CD4-positive, CD25-positive, alpha-beta regulatory T cell (primary cell): ENCODE data around the gene ADAP1. TPM values are rescaled to one million over a fixed set of nuclear protein-coding genes. Genes with fewer than 3 reads are reported as not detected.
"Not testable (repeated sequence)": the region's sequence is repeated elsewhere in the genome, so short reads cannot be mapped to it uniquely, and the experiment has no call there.

Experiments used
- ATAC-seq, 2 donors: fragments of 150-1000 bp; cut with Tn5 transposase; one replicate each; pipeline ENCODE4 v1.10.0; 2021; ENCODE audit warnings: low read depth in 2 of 2, moderate number of reproducible peaks in 2 of 2, moderate library complexity in 1 of 2
- DNase-seq, 3 donors: peaks; one replicate each; pipeline versions ENCODE4 v3.0.0 to v3.0.0-alpha.2; 2012 to 2022; ENCODE audit warnings: mixed read lengths in 1 of 3
- H3K27ac ChIP-seq: one replicate; pipeline ENCODE4 v1.7.0; 2013; ENCODE audit warnings: mild to moderate bottlenecking, low read length; ENCODE audit not compliant: insufficient read depth, poor library complexity, severe bottlenecking
- H3K27me3 ChIP-seq: one replicate; pipeline ENCODE4 v1.7.0; 2013; ENCODE audit warnings: low read length; ENCODE audit not compliant: control insufficient read depth, insufficient read depth
- H3K36me3 ChIP-seq: one replicate; pipeline ENCODE4 v1.7.0; 2013; ENCODE audit warnings: mild to moderate bottlenecking, low read length, moderate library complexity; ENCODE audit not compliant: control insufficient read depth, insufficient read depth
- H3K4me1 ChIP-seq: 2 replicates; pipeline ENCODE4 v1.7.0; 2013; ENCODE audit warnings: mild to moderate bottlenecking, low read length; ENCODE audit not compliant: insufficient read depth, control insufficient read depth, poor library complexity, severe bottlenecking
- H3K4me3 ChIP-seq: one replicate; pipeline ENCODE4 v1.7.0; 2013; ENCODE audit warnings: low read depth, mild to moderate bottlenecking, low read length, moderate library complexity
- H3K9me3 ChIP-seq, 2 experiments: 1 replicate in 1 of 2; 2 replicates in 1 of 2; pipeline ENCODE4 v1.7.0; 2013; ENCODE audit warnings: low read length in 2 of 2, mild to moderate bottlenecking in 1 of 2, moderate library complexity in 1 of 2; ENCODE audit not compliant: control insufficient read depth in 2 of 2
- H3K27ac Mint-ChIP-seq, 3 donors: one replicate each; pipeline ENCODE4 v1.8.0; 2020 to 2022; ENCODE audit warnings: mild to moderate bottlenecking in 3 of 3, mixed read lengths in 3 of 3, moderate library complexity in 2 of 3
- H3K27me3 Mint-ChIP-seq: one replicate; pipeline ENCODE4 v1.8.0; 2022; ENCODE audit warnings: mild to moderate bottlenecking, mixed read lengths
- H3K36me3 Mint-ChIP-seq: one replicate; pipeline ENCODE4 v1.8.0; 2020; ENCODE audit warnings: mixed read lengths
- H3K4me1 Mint-ChIP-seq, 4 donors: one replicate each; pipeline ENCODE4 v1.8.0; 2020 to 2022; ENCODE audit warnings: mixed read lengths in 4 of 4, mild to moderate bottlenecking in 1 of 4
- H3K4me3 Mint-ChIP-seq, 4 donors: one replicate each; pipeline ENCODE4 v1.8.0; 2020 to 2022; ENCODE audit warnings: mild to moderate bottlenecking in 4 of 4, mixed read lengths in 4 of 4, moderate library complexity in 3 of 4
- H3K9me3 Mint-ChIP-seq, 7 donors: one replicate each; pipeline ENCODE4 v1.8.0; 2020 to 2022; ENCODE audit warnings: mixed read lengths in 7 of 7, mild to moderate bottlenecking in 3 of 7, moderate library complexity in 2 of 7
- polyA plus RNA-seq, 4 donors: library from polyadenylated mRNA; unstranded; fragments of 300-500 nt; fragmentation: Illumina TruSeq; gene quantifications; one replicate each; pipeline ENCODE4 v1.2.3, GENCODE V29; 2021
- total RNA-seq: library from RNA; stranded (reverse); gene quantifications from one replicate; pipeline ENCODE4 v1.2.3, GENCODE V29; 2022

Gene ADAP1
- total and polyA plus RNA-seq, 5 donors from 2014 or later, result 2.9 to 8.8 (median 5.5) TPM

DNA sequence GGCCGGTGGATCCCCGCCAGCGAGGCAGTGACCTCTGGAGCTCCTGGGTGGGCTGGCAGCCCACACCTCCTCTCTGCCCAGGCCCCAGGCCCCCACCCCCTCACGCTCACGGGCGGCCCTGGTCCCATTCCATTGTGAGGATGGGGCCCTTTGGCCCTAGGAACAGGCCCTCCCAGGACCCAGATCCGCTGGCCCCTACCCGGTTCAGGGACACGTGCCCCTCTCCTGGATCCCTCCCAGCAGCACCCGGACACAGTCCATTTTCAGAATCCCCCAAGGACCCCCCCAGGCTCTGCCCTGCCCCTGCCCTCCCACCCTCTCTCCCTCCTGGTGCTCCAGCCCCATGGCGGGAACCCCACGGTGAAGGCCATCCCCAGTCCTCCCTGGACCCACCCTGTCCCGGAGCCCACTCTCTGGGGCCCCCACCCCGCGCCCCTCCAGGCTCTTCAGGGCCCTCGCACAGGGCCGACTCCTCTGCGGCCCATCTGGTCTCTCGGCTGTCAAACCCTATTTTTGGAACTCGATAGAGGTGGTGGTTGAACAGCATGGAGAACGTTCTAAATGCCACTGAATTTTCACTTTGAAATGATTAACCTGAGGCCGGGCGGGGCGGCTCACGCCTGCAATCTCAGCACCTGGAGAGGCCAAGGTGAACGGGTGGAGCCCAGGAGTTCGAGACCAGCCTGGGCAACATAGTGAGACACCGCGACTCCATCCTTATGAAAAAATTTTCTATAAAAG, 8.1 kb downstream of the ADAP1 start:
- no peak for DNase-seq
- Histone ChIP-seq H3K9me3 (no peaks in the 10 kb centered on the region), H3K27me3 (no peaks in the 10 kb centered on the region)

DNA sequence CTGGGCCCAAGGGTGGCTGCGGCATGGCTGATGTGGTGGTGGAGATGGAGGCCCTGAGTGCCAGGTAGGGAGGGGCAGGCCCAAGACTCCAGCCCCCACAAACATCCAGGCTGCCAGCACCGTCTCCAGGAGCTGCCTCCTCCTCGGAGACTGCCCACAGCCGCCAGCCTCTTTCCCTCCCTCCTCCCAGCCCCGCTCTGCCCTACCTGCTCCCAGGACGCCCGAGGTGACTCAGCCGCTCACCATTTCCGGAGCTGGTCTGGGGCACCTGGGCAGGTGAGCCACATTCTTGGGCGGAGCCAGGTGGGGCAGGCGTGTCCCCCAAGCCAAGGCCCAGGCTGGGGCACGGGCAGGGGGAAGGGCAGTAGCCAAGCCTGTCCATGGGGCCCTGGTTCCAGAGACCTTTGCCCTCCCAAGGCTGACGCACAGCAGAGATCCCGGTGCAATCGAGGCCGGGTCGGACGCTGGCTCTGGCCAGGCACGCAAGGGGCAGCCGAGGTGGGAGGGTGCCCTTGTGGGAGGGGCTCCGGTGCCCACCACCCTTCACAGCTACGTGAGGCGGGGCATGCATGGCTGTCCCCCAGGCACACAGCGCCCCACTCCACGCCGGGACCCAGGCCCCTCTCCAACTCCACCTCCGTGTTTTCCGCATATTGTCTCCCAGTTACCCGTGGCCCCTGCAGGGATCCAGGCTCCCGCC, 8.8 kb downstream of the ADAP1 start:
- Mint-ChIP-seq H3K27ac (no peak overlapping the region), H3K4me3 (no peak overlapping the region), H3K36me3 (no peaks in the 10 kb centered on the region), H3K9me3 (peaks cover 0 to 3% (median under 1%) of the 10 kb centered on the region in 7 donors), H3K27me3 (peaks cover 19% of the 10 kb centered on the region), H3K4me1 (peaks cover 0 to 9% (median 3%) of the 10 kb centered on the region in 4 donors)
- ATAC-seq, result no peak
- Histone ChIP-seq H3K4me3 (no peak overlapping the region), H3K4me1 (no peaks in the 10 kb centered on the region), H3K9me3 (no peaks in the 10 kb centered on the region), H3K36me3 (no peaks in the 10 kb centered on the region), H3K27me3 (peaks cover 2% of the 10 kb centered on the region), H3K27ac (no peak overlapping the region)
- DNase-seq, result no peak

More for the DNA sequence above, 8.1 kb downstream of the ADAP1 start:
- H3K4me1 Mint-ChIP-seq, result peaks cover 0 to 5% (median 0%) of the 10 kb centered on the region in 4 donors
- ATAC-seq, result no peak
- H3K27ac Mint-ChIP-seq, result no peak overlapping the region
- H3K36me3 Mint-ChIP-seq, result no peaks in the 10 kb centered on the region
- H3K9me3 Mint-ChIP-seq, result peaks cover 0 to 3% (median 0%) of the 10 kb centered on the region in 7 donors
- no peak overlapping the region for H3K4me3 Mint-ChIP-seq
- no peaks in the 10 kb centered on the region for H3K4me1 ChIP-seq
- no peaks in the 10 kb centered on the region for H3K36me3 ChIP-seq
- H3K27ac ChIP-seq, result no peak overlapping the region
- no peak overlapping the region for H3K4me3 ChIP-seq
- H3K27me3 Mint-ChIP-seq, result peaks cover 14% of the 10 kb centered on the region

DNA sequence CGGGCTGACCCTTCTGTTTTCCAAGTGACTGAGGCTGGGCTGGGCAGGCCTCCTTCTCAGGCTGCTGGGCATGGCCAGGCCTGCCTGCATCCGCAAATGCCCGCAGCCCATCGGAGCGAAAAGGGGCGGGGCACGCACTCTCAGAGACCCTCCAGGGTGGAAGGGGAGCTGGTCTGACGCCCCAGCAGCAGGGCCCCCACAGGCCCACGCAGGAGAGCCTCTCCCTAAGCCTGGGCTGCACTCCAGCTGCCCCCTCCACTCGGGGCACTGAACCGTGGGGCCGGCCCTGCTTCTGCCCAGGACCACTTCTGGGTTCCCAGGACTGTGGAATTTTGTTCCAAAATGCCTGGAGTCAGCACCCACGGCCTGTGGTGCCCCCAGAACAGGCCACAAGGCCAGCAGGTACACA, 9.3 kb downstream of the ADAP1 start:
- Histone ChIP-seq H3K4me3 (no peak overlapping the region), H3K27me3 (peaks cover 2% of the 10 kb centered on the region), H3K4me1 (no peaks in the 10 kb centered on the region), H3K27ac (no peak overlapping the region), H3K36me3 (no peaks in the 10 kb centered on the region), H3K9me3 (peaks cover 0 to 2% of the 10 kb centered on the region in 2 experiments)
- peaks cover 0 to 4% (median 1%) of the 10 kb centered on the region in 7 donors for H3K9me3 Mint-ChIP-seq
- H3K27ac Mint-ChIP-seq, result no peak overlapping the region
- DNase-seq (no peak), ATAC-seq (no peak)
- H3K4me3 Mint-ChIP-seq, result no peak overlapping the region
- no peaks in the 10 kb centered on the region for H3K36me3 Mint-ChIP-seq
- H3K4me1 Mint-ChIP-seq, result peaks cover 0 to 9% (median 4%) of the 10 kb centered on the region in 4 donors
- peaks cover 15% of the 10 kb centered on the region for H3K27me3 Mint-ChIP-seq

DNA sequence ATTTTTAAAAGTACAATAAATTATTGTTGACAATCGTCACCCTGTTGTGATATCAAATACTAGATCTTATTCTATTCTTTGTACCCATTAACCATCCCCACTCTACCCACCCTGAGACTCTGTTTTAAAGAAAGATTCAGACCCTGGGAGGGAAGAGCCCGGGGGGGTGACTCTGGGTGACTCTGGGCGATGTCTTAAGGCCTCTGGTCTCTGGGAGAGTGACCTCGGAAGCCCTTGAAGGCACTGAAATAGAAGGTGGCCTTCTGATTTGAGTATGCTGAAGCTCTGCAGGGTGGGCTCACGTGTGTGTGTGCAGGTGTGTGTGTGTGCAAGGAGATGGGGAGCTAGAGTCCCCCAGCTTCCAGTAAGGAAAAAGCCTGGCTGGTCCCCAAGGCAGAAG, 9.7 kb downstream of the ADAP1 start:
- Histone ChIP-seq H3K27me3 (peaks cover 2% of the 10 kb centered on the region), H3K27ac (no peak overlapping the region), H3K4me1 (no peaks in the 10 kb centered on the region), H3K4me3 (no peak overlapping the region), H3K9me3 (peaks cover 0 to 2% of the 10 kb centered on the region in 2 experiments), H3K36me3 (no peaks in the 10 kb centered on the region)
- ATAC-seq, result no peak
- Mint-ChIP-seq H3K4me3 (no peak overlapping the region), H3K27ac (no peak overlapping the region), H3K36me3 (no peaks in the 10 kb centered on the region), H3K27me3 (peaks cover 15% of the 10 kb centered on the region), H3K9me3 (peaks cover 0 to 6% (median 3%) of the 10 kb centered on the region in 7 donors), H3K4me1 (peaks cover 0 to 9% (median 4%) of the 10 kb centered on the region in 4 donors)
- DNase-seq, result no peak

DNA sequence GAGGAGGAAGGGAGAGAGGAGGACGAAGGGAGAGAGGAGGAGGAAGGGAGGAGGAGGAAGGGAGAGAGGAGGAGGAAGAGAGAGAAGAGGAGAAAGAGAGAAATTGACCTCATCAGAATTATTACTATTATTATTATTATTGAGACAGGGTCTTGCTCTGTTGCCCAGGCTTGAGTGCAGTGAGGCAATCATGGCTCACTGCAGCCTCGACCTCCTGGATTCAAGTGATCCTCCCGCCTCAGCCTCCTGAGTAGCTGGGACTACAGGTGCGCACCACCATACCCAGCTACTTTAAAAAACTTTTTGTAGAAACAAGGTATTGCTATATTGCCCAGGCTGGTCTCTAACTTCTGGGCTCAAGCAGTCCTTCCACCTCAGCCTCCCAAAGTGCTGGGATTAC, 10.7 kb downstream of the ADAP1 start:
- ATAC-seq, H3K4me1 Mint-ChIP-seq, H3K4me3 ChIP-seq, H3K27me3 ChIP-seq, H3K9me3 ChIP-seq, H3K36me3 ChIP-seq, H3K4me1 ChIP-seq, H3K9me3 Mint-ChIP-seq, H3K4me3 Mint-ChIP-seq, DNase-seq, H3K27ac Mint-ChIP-seq, H3K27ac ChIP-seq, H3K36me3 Mint-ChIP-seq: not testable (repeated sequence)
- peaks cover 15% of the 10 kb centered on the region for H3K27me3 Mint-ChIP-seq

DNA sequence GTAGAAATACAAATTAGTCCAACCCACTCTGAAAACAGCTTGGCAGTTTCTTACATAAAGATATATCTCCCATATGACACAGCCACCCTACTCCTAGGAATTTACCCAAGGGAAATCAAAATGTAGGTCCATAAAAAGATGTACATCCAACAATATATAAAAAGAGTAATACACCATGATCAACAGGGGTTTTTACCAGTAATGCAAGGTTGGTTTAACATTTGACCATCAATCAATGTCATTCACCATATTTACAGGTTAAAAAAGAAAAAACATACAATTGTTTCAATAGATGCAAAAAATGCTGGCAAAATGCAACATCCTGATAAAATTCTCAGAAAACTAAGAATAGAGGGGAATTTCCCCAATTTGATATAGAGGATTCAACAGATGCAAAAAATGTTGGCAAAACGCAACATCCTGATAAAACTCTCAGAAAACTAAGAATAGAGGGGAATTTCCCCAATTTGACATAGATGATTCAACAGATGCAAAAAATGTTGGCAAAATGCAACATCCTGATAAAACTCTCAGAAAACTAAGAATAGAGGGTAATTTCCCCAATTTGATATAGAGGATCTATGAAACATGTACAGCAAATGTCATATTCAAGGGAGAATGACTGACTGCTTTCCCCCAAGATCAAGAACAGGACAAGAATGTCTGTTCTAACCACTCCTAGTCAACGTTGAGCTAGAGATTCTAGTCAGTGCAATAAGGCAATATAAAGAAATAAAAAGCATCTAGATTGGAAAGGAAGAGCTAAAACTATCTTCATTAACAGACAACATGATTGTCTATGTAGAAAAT, 13.7 kb downstream of the ADAP1 start:
- Mint-ChIP-seq H3K4me3 (no peak overlapping the region), H3K27ac (peak overlapping the region in 1 of 3 donors; percentile 89), H3K27me3 (peaks cover 11% of the 10 kb centered on the region), H3K9me3 (peaks cover 0 to 6% (median 3%) of the 10 kb centered on the region in 7 donors), H3K36me3 (no peaks in the 10 kb centered on the region), H3K4me1 (peaks cover 4 to 9% (median 6%) of the 10 kb centered on the region in 4 donors)
- Histone ChIP-seq H3K27me3 (peaks cover 2% of the 10 kb centered on the region), H3K36me3 (no peaks in the 10 kb centered on the region), H3K9me3 (peaks cover 0 to 2% of the 10 kb centered on the region in 2 experiments), H3K4me3 (no peak overlapping the region), H3K27ac (no peak overlapping the region), H3K4me1 (peaks cover 8% of the 10 kb centered on the region)
- DNase-seq (no peak), ATAC-seq (no peak)

DNA sequence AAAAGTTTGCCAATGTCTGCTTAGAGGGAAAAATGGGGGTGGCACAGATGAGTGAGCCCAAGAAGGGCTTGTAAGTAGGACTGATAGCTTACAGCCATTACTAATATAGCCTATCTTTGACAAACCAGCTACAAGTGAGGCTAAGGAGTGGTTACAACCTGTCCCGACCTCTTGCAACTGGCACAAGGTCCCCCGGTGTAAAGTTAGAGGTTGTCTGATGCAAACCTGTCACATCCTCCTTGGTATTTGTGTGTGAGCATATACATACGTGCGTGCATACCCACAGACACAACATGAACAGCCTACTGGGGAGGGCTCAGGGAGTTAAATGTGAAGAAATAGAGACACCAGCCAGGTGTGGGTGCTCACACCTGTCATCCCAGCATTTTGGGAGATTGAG, 14.6 kb downstream of the ADAP1 start:
- H3K36me3 ChIP-seq, result no peaks in the 10 kb centered on the region
- Mint-ChIP-seq H3K27ac (no peak overlapping the region), H3K4me3 (no peak overlapping the region), H3K27me3 (peaks cover 11% of the 10 kb centered on the region), H3K9me3 (peaks cover 0 to 6% (median 3%) of the 10 kb centered on the region in 7 donors), H3K36me3 (no peaks in the 10 kb centered on the region), H3K4me1 (peaks cover 4 to 9% (median 6%) of the 10 kb centered on the region in 4 donors)
- ATAC-seq (no peak), DNase-seq (no peak)
- H3K9me3 ChIP-seq, result peaks cover 0 to 2% of the 10 kb centered on the region in 2 experiments
- H3K27me3 ChIP-seq, result peaks cover 2% of the 10 kb centered on the region
- no peak overlapping the region for H3K4me3 ChIP-seq
- no peak overlapping the region for H3K27ac ChIP-seq
- peaks cover 8% of the 10 kb centered on the region for H3K4me1 ChIP-seq
